PC-9 (cell line): ENCODE results near the gene CD1C.

ENCODE experiments used
- EZH2 ChIP-seq: fragments of 200-600 bp; sonication (generic); IDR thresholded peaks from 2 replicates; pipeline ENCODE4 v1.8.0; 2017; ENCODE audit warnings: antibody characterized with exemption, low read depth
- TF ChIP-seq, protein P1 (sequence below): fragments of 200-600 bp; sonication (generic); conservative IDR thresholded peaks from 2 replicates; pipeline ENCODE4 v1.6.1; 2017; ENCODE audit warnings: mixed run types, antibody characterized with exemption, mild to moderate bottlenecking, moderate library complexity

DNA sequence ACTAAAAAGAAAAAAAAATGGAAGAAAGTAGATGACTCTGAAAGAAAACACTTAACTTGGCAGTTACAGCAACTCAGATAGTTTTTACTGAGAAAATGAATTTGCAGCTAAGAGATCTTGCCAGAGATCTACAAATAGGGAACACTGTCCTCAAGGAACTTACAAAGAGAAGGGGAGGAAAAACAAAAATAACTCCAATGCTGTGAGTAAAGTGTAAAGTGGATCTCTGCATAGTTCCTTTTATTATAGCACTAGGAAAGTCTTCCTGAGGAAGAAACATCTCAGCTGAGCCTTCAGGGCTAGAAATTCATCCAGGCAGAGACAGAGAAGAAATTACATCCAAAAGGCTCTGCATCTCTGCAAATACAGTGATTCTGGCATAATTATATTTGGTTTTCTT, 37.8 kb downstream of the CD1C start:
- TF ChIP-seq, protein P1, sequence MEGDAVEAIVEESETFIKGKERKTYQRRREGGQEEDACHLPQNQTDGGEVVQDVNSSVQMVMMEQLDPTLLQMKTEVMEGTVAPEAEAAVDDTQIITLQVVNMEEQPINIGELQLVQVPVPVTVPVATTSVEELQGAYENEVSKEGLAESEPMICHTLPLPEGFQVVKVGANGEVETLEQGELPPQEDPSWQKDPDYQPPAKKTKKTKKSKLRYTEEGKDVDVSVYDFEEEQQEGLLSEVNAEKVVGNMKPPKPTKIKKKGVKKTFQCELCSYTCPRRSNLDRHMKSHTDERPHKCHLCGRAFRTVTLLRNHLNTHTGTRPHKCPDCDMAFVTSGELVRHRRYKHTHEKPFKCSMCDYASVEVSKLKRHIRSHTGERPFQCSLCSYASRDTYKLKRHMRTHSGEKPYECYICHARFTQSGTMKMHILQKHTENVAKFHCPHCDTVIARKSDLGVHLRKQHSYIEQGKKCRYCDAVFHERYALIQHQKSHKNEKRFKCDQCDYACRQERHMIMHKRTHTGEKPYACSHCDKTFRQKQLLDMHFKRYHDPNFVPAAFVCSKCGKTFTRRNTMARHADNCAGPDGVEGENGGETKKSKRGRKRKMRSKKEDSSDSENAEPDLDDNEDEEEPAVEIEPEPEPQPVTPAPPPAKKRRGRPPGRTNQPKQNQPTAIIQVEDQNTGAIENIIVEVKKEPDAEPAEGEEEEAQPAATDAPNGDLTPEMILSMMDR = no peak
- no peak for TF ChIP-seq EZH2
